Measurements from ENCODE around the gene A2M. TPM values are rescaled to one million over a fixed set of nuclear protein-coding genes. Genes with fewer than 3 reads are reported as not detected.

The A2M gene
- total and polyA plus RNA-seq, 4 donors = 377 to 2,674 (median 775) TPM

GRCh38 chr12:9022592-9022991, 93.1 kb downstream of the A2M start:
- DNase-seq = no peak

More at GRCh38 chr12:9022592-9022991, 93.1 kb downstream of the A2M start:
- no peak for ATAC-seq (ENCODE audit: insufficient read depth, low FRiP score)
- TF ChIP-seq CTCF (IDR thresholded peaks at IDR 0.05; ENCODE audit: control extremely low read depth, extremely low read depth) = no peak
- Histone ChIP-seq H3K27me3 (ENCODE audit: control insufficient read depth in 3 of 3, insufficient read depth in 3 of 3, low read length in 2 of 3) (no peaks in the 10 kb centered on the region), H3K9ac (ENCODE audit: insufficient read depth in 1 of 2, low read length in 2 of 2) (no peak overlapping the region), H3K4me3 (no peak overlapping the region), H3K27ac (ENCODE audit: low read depth in 1 of 2, low read length in 1 of 2) (no peak overlapping the region), H3K36me3 (ENCODE audit: control insufficient read depth in 4 of 4, insufficient read depth in 4 of 4, low read length in 4 of 4) (no peaks in the 10 kb centered on the region), H3K4me1 (ENCODE audit: control insufficient read depth in 5 of 5, insufficient read depth in 5 of 5, low read length in 5 of 5) (no peaks in the 10 kb centered on the region), H3K9me3 (ENCODE audit: control insufficient read depth in 4 of 4, insufficient read depth in 3 of 4, low read length in 3 of 4) (no peaks in the 10 kb centered on the region)
- WGBS, 2 donors = 91 to 97% methylated on average over 2 of the region's 2 CpGs

Other genes starting within 250 kb of the A2M start
- 10 to 100 TPM; 34.7 to 63.5 TPM for gene PHC1, start 201.4 kb downstream of the A2M start, total RNA-seq
- 10 to 100 TPM; 17.4 to 24.1 TPM for gene PHC1, start 201.4 kb downstream of the A2M start, polyA plus RNA-seq
- gene M6PR, start 166.3 kb downstream of the A2M start, total RNA-seq = 100 to 1,000 TPM; 153 to 225 TPM
- 100 to 1,000 TPM in 1 of 2 donors, 10 to 100 TPM in 1; 49.9 to 162 TPM for gene M6PR, start 166.3 kb downstream of the A2M start, polyA plus RNA-seq
- gene KLRG1, start 126.4 kb downstream of the A2M start, total RNA-seq = 1 to 10 TPM; 1.9 to 6.5 TPM
- gene KLRG1, start 126.4 kb downstream of the A2M start, polyA plus RNA-seq = 1 to 10 TPM in 1 of 2 donors, under 1 TPM in 1; 0.49 to 1.4 TPM
- gene PZP, start 92.5 kb upstream of the A2M start, total RNA-seq = 1 to 10 TPM; 3.8 to 4.6 TPM
- gene PZP, start 92.5 kb upstream of the A2M start, polyA plus RNA-seq = under 1 TPM; 0.61 to 0.69 TPM

Measured in lung (tissue), 12 donors.